Activated naive CD4-positive, alpha-beta T cell treated with anti-CD3 and anti-CD28 coated beads for 36 hours (primary cell): ENCODE results near the gene LRSAM1. TPM values are rescaled to one million over a fixed set of nuclear protein-coding genes. Genes with fewer than 3 reads are reported as not detected.

Experiments
- CTCF ChIA-PET: fragments of 350-600 bp; sonication (Branson Sonifier 250); formaldehyde crosslinking; loops from one replicate; lab custom pipeline; 2021; ENCODE audit warnings: antibody characterized with exemption; lab: Charles Lee
- DNase-seq: peaks from one replicate; pipeline ENCODE4 v3.0.0-alpha.2; 2020
- H3K27ac Mint-ChIP-seq: one replicate; pipeline ENCODE4 v1.8.0; 2021; ENCODE audit warnings: mild to moderate bottlenecking, mixed read lengths
- H3K27me3 Mint-ChIP-seq: one replicate; pipeline ENCODE4 v1.8.0; 2021; ENCODE audit warnings: low read depth, mixed read lengths
- H3K36me3 Mint-ChIP-seq: one replicate; pipeline ENCODE4 v1.8.0; 2021; ENCODE audit warnings: low read depth, mixed read lengths
- H3K4me1 Mint-ChIP-seq: one replicate; pipeline ENCODE4 v1.8.0; 2021; ENCODE audit warnings: low read depth, mixed read lengths
- H3K4me3 Mint-ChIP-seq: one replicate; pipeline ENCODE4 v1.8.0; 2021; ENCODE audit warnings: mild to moderate bottlenecking, moderate library complexity, mixed read lengths
- H3K9me3 Mint-ChIP-seq: one replicate; pipeline ENCODE4 v1.8.0; 2021; ENCODE audit warnings: mixed read lengths
- intact Hi-C: fragments of 100-400 bp; cut with micrococcal nuclease; formaldehyde crosslinking; loops from one replicate; pipeline ENCODE4 v1.15.1; 2023
- total RNA-seq, 2 experiments: library from RNA; stranded (reverse); gene quantifications; one replicate each; pipeline ENCODE4 v1.2.3, GENCODE V29; 2021

Gene LRSAM1
- total RNA-seq, 2 experiments from 2014 or later, result 8.8 to 9.9 TPM

GRCh38 chr9:127537014-127537413 is 85.7 kb downstream of the LRSAM1 start:
- H3K36me3 Mint-ChIP-seq, result no peaks in the 10 kb centered on the region
- CTCF ChIA-PET, result interaction anchor here (0.6 to 1.1 kb wide), 3 partner anchors 9 to 847 kb away, joined by 3 to 4 read pairs (median 3); no protein-coding TSS in a partner anchor
- no peaks in the 10 kb centered on the region for H3K27me3 Mint-ChIP-seq
- intact Hi-C loops, result no loop called here
- DNase-seq, result no peak
- H3K4me1 Mint-ChIP-seq, result no peaks in the 10 kb centered on the region
- H3K9me3 Mint-ChIP-seq, result no peaks in the 10 kb centered on the region
- no peak overlapping the region for H3K4me3 Mint-ChIP-seq
- H3K27ac Mint-ChIP-seq, result no peak overlapping the region

DNA sequence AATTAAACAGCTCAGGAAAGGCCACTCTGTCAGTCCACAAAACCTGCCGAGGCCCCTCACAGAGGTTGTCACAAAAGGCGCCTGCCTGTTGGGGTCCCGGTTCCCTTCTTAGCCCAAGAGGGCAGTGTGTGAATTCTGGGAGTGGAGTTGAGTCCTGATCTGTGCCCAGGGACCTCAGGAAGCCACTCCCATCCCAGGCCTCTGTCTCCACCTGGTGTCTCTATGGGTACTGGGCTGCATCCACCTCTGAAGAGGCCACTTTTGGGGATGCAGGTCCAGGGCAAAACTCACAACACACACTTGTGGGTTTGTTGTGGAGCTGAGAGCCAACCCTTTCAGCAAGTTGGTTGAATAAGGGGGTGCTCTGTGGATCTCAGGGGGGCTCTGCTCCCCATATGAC is 86.5 kb downstream of the LRSAM1 start:
- no peak for DNase-seq
- no peaks in the 10 kb centered on the region for H3K36me3 Mint-ChIP-seq
- intact Hi-C loops, result no loop called here
- no peak overlapping the region for H3K4me3 Mint-ChIP-seq
- H3K4me1 Mint-ChIP-seq, result no peaks in the 10 kb centered on the region
- CTCF ChIA-PET, result interaction anchor here (0.6 kb wide), 2 partner anchors 13 to 193 kb away, joined by 3 to 4 read pairs; no protein-coding TSS in a partner anchor
- no peaks in the 10 kb centered on the region for H3K9me3 Mint-ChIP-seq
- H3K27ac Mint-ChIP-seq, result no peak overlapping the region
- no peaks in the 10 kb centered on the region for H3K27me3 Mint-ChIP-seq

- Mint-ChIP-seq H3K36me3 (no peaks in the 10 kb centered on the region), H3K9me3 (no peaks in the 10 kb centered on the region), H3K27me3 (no peaks in the 10 kb centered on the region), H3K4me3 (no peak overlapping the region), H3K4me1 (no peaks in the 10 kb centered on the region), H3K27ac (no peak overlapping the region)
- intact Hi-C loops, result no loop called here
- no peak for DNase-seq
- CTCF ChIA-PET, result interaction anchor here (0.6 kb wide), 1 partner anchor 897 kb away, joined by 3 read pairs; no protein-coding TSS in a partner anchor
Measured at GRCh38 chr9:127538849-127539258, 87.5 kb downstream of the LRSAM1 start.

DNA sequence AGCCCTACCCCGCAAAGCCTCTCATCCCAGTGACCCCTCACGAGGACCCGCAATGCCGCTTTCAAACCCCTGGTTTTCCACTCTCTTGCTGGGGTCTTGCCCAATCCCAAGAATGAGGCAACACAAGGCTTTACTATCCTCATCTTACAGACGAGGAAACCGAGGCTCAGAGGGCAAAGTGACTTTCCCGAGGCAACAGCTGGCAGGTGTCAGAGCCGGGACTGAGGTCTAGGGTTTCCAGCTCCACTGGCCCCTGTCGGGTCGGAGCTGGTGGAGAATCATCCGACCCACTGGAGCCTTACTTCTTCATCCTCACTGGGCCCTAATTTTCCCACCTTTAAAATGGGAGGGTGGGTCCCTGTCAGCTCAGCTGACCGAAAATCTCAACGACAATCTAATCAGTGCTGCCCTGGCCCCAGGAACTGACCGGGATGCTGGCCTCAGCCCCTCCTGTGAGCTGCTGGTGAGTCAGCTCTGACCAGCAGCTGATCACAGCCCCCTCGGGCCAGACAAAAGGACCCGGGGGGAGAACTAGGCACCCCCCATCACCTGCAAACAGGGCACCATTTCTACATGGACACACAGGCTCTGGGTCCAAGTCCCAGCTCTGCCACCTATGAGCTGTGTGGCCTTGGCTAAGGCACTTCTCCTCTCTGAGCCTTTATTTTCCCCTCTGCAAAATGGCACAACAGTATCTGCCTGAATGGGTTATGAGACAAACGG is 88.1 kb downstream of the LRSAM1 start:
- Mint-ChIP-seq H3K4me3 (no peak overlapping the region), H3K4me1 (no peaks in the 10 kb centered on the region), H3K27ac (no peak overlapping the region), H3K27me3 (no peaks in the 10 kb centered on the region), H3K9me3 (no peaks in the 10 kb centered on the region), H3K36me3 (no peaks in the 10 kb centered on the region)
- intact Hi-C loops, result no loop called here
- no peak for DNase-seq
- CTCF ChIA-PET, result interaction anchor here (0.6 to 1.2 kb wide), 2 partner anchors 14 to 117 kb away, joined by 5 read pairs; no protein-coding TSS in a partner anchor

- no peak for DNase-seq
- Mint-ChIP-seq H3K36me3 (no peaks in the 10 kb centered on the region), H3K9me3 (no peaks in the 10 kb centered on the region), H3K27ac (no peak overlapping the region), H3K4me3 (no peak overlapping the region), H3K4me1 (no peaks in the 10 kb centered on the region), H3K27me3 (no peaks in the 10 kb centered on the region)
- intact Hi-C loops, result no loop called here
- CTCF ChIA-PET, result interaction anchor here (0.6 to 1.2 kb wide), 3 partner anchors 15 to 116 kb away, joined by 3 to 5 read pairs (median 5); no protein-coding TSS in a partner anchor
Measured at GRCh38 chr9:127539982-127540663, 88.8 kb downstream of the LRSAM1 start.

- CTCF ChIA-PET, result interaction anchor here (0.8 kb wide), 1 partner anchor 24 kb away, joined by 3 read pairs; no protein-coding TSS in a partner anchor
- intact Hi-C loops, result no loop called here
- H3K9me3 Mint-ChIP-seq, result no peaks in the 10 kb centered on the region
Measured at GRCh38 chr9:127540664-127541041, 89.3 kb downstream of the LRSAM1 start.

GRCh38 chr9:127541176-127541575 is 89.9 kb downstream of the LRSAM1 start:
- Mint-ChIP-seq H3K27me3 (no peaks in the 10 kb centered on the region), H3K4me3 (no peak overlapping the region), H3K4me1 (no peaks in the 10 kb centered on the region), H3K27ac (no peak overlapping the region), H3K36me3 (no peaks in the 10 kb centered on the region), H3K9me3 (no peaks in the 10 kb centered on the region)
- CTCF ChIA-PET, result no interaction called here
- intact Hi-C loops, result no loop called here
- no peak for DNase-seq

More at GRCh38 chr9:127540664-127541041, 89.3 kb downstream of the LRSAM1 start:
- no peak for DNase-seq
- Mint-ChIP-seq H3K4me1 (no peaks in the 10 kb centered on the region), H3K4me3 (no peak overlapping the region), H3K27me3 (no peaks in the 10 kb centered on the region), H3K27ac (no peak overlapping the region), H3K36me3 (no peaks in the 10 kb centered on the region)

DNA sequence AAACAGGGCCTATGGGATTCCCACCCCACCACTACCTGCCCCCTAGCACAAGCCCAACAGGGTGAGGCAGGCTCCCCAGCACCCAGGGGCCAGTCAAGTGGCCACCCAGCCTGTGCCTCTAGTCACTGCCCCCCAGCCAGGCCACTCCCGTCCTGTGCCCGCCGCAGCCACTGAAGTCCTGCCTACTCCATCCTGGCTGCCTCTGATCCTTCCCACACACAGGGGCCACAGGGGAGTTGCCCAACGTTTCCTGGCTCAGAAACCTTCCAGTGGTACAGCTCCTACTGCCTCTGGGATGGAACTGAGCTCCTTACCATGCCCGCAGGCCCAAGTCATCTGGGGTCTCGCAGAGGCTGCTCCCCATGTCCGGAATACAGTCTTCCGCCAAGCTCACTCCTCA is 90.6 kb downstream of the LRSAM1 start:
- no peak overlapping the region for H3K4me3 Mint-ChIP-seq
- H3K9me3 Mint-ChIP-seq, result no peaks in the 10 kb centered on the region
- DNase-seq, result no peak
- H3K27ac Mint-ChIP-seq, result no peak overlapping the region
- no peaks in the 10 kb centered on the region for H3K36me3 Mint-ChIP-seq
- H3K27me3 Mint-ChIP-seq, result no peaks in the 10 kb centered on the region
- no peaks in the 10 kb centered on the region for H3K4me1 Mint-ChIP-seq
- CTCF ChIA-PET, result no interaction called here
- intact Hi-C loops, result no loop called here

DNA sequence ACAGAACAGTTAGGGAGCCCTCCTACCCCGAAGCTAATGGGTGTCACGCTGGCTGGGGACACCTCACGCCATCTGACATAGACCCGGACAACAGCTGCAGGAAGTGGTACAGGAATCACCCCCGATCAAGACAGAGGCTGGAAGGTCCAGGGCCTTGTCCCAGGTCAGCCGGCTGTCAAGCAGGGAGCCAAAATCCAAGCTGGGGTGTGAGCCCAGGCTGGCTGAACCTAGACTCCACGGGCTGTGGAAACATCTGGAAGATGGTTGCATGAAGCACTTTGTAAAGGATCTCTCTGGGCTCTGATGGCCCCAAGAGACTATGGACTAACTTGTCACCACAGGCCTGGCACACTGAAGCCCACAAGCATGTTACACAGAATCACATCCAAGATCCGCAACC is 91.9 kb downstream of the LRSAM1 start:
- Mint-ChIP-seq H3K27me3 (no peaks in the 10 kb centered on the region), H3K36me3 (no peaks in the 10 kb centered on the region), H3K27ac (no peak overlapping the region), H3K4me1 (no peaks in the 10 kb centered on the region), H3K9me3 (no peaks in the 10 kb centered on the region), H3K4me3 (no peak overlapping the region)
- intact Hi-C loops, result no loop called here
- CTCF ChIA-PET, result interaction anchor here (1.0 kb wide), 1 partner anchor 191 kb away, joined by 3 read pairs; the partner anchor contains the start of gene TOR2A
- no peak for DNase-seq

DNA sequence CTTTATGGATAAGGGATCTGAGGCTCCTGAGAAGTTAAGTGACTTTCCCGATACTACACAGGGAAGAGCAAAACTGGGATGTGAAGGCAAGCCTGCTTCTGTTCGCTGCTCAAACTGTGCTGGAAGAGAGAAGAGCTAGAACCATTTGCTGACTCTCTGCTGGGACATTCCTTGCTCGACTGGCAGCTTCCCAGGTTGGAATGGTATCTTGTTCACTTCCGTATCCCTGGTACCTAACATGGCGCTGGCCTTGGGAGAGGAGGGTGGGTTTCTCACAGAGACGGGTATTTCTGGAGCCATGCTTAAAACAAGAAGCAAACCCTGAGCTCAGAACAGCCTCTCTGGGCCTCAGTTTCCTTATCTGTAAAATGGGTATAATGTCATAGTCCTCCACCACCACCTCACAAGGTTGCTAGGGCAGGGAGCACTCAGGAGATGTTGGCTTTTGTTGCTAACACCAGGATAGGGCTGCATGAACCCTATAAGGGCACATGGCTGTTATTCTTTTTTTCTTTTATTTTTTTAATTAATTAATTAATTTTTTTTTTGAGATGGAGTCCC is 92.7 kb downstream of the LRSAM1 start:
- intact Hi-C loops, result no loop called here
- no peak for DNase-seq
- Mint-ChIP-seq H3K36me3 (no peaks in the 10 kb centered on the region), H3K27ac (no peak overlapping the region), H3K4me1 (no peaks in the 10 kb centered on the region), H3K4me3 (no peak overlapping the region), H3K27me3 (no peaks in the 10 kb centered on the region), H3K9me3 (no peaks in the 10 kb centered on the region)
- CTCF ChIA-PET, result no interaction called here

DNA sequence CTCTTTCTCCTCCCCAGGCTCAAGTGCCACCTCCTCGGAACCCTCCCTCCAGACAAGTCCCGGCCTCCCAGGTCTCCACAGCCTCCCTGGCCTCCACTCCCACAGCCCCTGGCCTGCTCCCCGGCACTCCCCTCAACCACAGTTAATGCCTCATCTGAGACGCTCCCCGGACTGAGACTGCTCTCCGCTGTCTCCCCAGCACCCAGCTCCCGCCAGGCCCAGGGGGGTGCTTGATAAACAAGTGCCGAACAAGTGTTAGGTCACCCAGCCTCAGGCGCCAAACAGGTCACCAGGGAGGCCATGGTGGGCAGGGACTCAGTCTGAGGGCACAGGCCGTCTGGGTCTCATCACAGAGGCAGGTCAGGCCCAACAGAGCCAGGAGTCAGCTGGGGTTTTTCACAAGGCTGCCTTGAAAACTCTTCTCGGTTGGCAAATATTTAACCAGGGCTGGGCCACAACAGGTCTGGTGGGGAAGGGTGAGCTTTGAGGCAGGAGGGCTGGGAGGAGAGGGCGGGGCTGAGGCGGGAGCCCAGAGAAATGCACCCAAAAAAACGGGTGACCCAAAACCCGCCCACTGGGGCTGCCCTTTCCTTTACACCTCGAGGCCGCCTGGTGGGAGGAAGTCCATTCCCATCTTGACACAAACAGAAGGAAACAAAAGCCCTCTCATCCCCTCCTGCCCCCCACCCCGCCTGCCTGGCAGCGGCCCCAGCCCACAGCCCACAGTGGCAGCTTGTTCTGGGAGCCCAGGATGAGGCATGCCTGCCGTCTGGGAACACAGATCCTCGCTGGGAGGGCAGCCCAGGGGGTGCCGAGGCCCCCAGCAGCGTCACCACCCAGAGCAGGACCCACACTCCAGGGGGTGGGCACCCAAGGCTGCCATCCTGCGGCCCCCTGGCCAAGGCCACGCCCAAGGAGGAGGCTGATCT is 94.2 kb downstream of the LRSAM1 start:
- no peak overlapping the region for H3K27ac Mint-ChIP-seq
- DNase-seq, result no peak
- no peak overlapping the region for H3K4me3 Mint-ChIP-seq
- intact Hi-C loops, result no loop called here
- H3K9me3 Mint-ChIP-seq, result no peaks in the 10 kb centered on the region
- CTCF ChIA-PET, result no interaction called here
- H3K4me1 Mint-ChIP-seq, result no peaks in the 10 kb centered on the region
- H3K27me3 Mint-ChIP-seq, result no peaks in the 10 kb centered on the region
- no peaks in the 10 kb centered on the region for H3K36me3 Mint-ChIP-seq
